HCT116 (cell line): ENCODE measurements around the gene CCL11. TPM values are rescaled to one million over a fixed set of nuclear protein-coding genes. Genes with fewer than 3 reads are reported as not detected.
A peak's percentile ranks its signal among the peaks of the same experiment; 100 is the strongest.

Source experiments
- ATAC-seq: fragments of 200-7000 bp; cut with Tn5 transposase; 2 replicates; pipeline ENCODE4 v1.9.1; 2020; ENCODE audit warnings: mild to moderate bottlenecking, moderate library complexity
- BruUV-seq: library from RNA; stranded (reverse); fragments of 400-500 nt; replicated peaks from 2 replicates; lab custom pipeline; 2021; lab: Mats Ljungman, UMichigan
- CTCF ChIA-PET: fragments of 300-600 bp; sonication (Branson Sonifier 250); formaldehyde crosslinking; loops from one replicate; lab custom pipeline; 2021; ENCODE audit warnings: antibody characterized with exemption; lab: Charles Lee
- POLR2A ChIA-PET: fragments of 300-600, 350-600 bp; sonication (Branson Sonifier 250); formaldehyde crosslinking; loops from one replicate; lab custom pipeline; 2021; ENCODE audit warnings: antibody characterized with exemption; lab: Charles Lee
- RAD21 ChIA-PET, 2 experiments: fragments of 300-600 bp; sonication (Branson Sonifier 250); formaldehyde crosslinking; loops; one replicate each; lab custom pipeline; 2023; ENCODE audit warnings: low total read pairs in 2 of 2; ENCODE audit not compliant: uncharacterized antibody in 2 of 2, unreplicated experiment in 2 of 2, low non-redundant PET in 1 of 2; lab: Charles Lee
- DNase-seq: peaks from one replicate; pipeline ENCODE4 v3.0.0-alpha.2; 2010; ENCODE audit warnings: low read depth, low spot score
- H2AFZ ChIP-seq: fragments of 200-600 bp; shearing (Covaris generic), sonication (generic); 2 replicates; pipeline ENCODE4 v1.6.1; 2017; ENCODE audit warnings: low read depth, mixed run types, mixed read lengths, antibody characterized with exemption, low read length; ENCODE audit not compliant: poor library complexity, severe bottlenecking
- H3K27ac ChIP-seq: 2 replicates; pipeline ENCODE4 v1.5.1; 2012; ENCODE audit warnings: low read depth, low read length
- H3K27me3 ChIP-seq: fragments of 200-600 bp; sonication (generic); 2 replicates; pipeline ENCODE4 v1.6.1; 2016; ENCODE audit warnings: mixed run types, low read length, mixed read lengths; ENCODE audit not compliant: insufficient read depth
- H3K36me3 ChIP-seq, 2 experiments: fragments of 200-500 bp in 1 of 2; fragments of 200-600 bp in 1 of 2; sonication (Bioruptor generic) in 1 of 2; sonication (generic) in 1 of 2; 2 replicates each; pipeline versions ENCODE4 v1.5.1 to v1.6.1; 2014 to 2016; ENCODE audit warnings: low read length in 2 of 2, inconsistent platforms in 1 of 2, mixed read lengths in 1 of 2, mixed run types in 1 of 2; ENCODE audit not compliant: insufficient read depth in 2 of 2, control insufficient read depth in 1 of 2
- H3K4me1 ChIP-seq, 2 experiments: fragments of 200-600 bp in 1 of 2; sonication (generic) in 1 of 2; 2 replicates each; pipeline versions ENCODE4 v1.5.1 to v1.6.1; 2012 to 2017; ENCODE audit warnings: low read length in 2 of 2, inconsistent platforms in 1 of 2, mild to moderate bottlenecking in 1 of 2, mixed read lengths in 1 of 2, mixed run types in 1 of 2, moderate library complexity in 1 of 2; ENCODE audit not compliant: insufficient read depth in 2 of 2, control insufficient read depth in 1 of 2
- H3K4me2 ChIP-seq: fragments of 200-600 bp; sonication (generic); 2 replicates; pipeline ENCODE4 v1.6.1; 2017; ENCODE audit warnings: mixed run types, low read length, mixed read lengths
- H3K4me3 ChIP-seq, 2 experiments: fragments of 200-600 bp in 1 of 2; sonication (generic) in 1 of 2; replicated peaks in 1 of 2; 2 replicates each; pipeline ENCODE4 v1.5.1; 2011 to 2016; ENCODE audit warnings: low read length in 2 of 2, control low read depth in 1 of 2, low read depth in 1 of 2, mild to moderate bottlenecking in 1 of 2, mixed read lengths in 1 of 2, mixed run types in 1 of 2
- H3K79me2 ChIP-seq: fragments of 200-600 bp; sonication (generic); 2 replicates; pipeline ENCODE4 v1.6.1; 2017; ENCODE audit warnings: mild to moderate bottlenecking, mixed run types, low read length, moderate library complexity, mixed read lengths; ENCODE audit not compliant: insufficient read depth
- H3K9ac ChIP-seq: fragments of 200-600 bp; sonication (generic); 2 replicates; pipeline ENCODE4 v1.6.1; 2016; ENCODE audit warnings: low read length, mixed read lengths
- H3K9me2 ChIP-seq: fragments of 200-600 bp; sonication (generic), shearing (Covaris generic); 2 replicates; pipeline ENCODE4 v1.6.1; 2017; ENCODE audit warnings: mixed run types, mild to moderate bottlenecking, moderate library complexity; ENCODE audit not compliant: insufficient read depth
- H3K9me3 ChIP-seq, 2 experiments: fragments of 200-500 bp in 1 of 2; fragments of 200-600 bp in 1 of 2; sonication (Bioruptor generic) in 1 of 2; sonication (generic) in 1 of 2; 2 replicates each; pipeline ENCODE4 v1.6.1; 2014 to 2017; ENCODE audit warnings: low read length in 2 of 2, mixed read lengths in 2 of 2, inconsistent platforms in 1 of 2, low read depth in 1 of 2, mild to moderate bottlenecking in 1 of 2, mixed run types in 1 of 2, moderate library complexity in 1 of 2; ENCODE audit not compliant: control insufficient read depth in 1 of 2, insufficient read depth in 1 of 2
- H4K20me1 ChIP-seq: fragments of 200-600 bp; sonication (generic), shearing (Covaris generic); 2 replicates; pipeline ENCODE4 v1.6.1; 2017; ENCODE audit warnings: mixed run types, mild to moderate bottlenecking, moderate library complexity; ENCODE audit not compliant: insufficient read depth
- CTCF ChIP-seq, 3 experiments: fragments of 200-600 bp in 1 of 3; sonication (generic) in 1 of 3; IDR thresholded peaks in 2 of 3; conservative IDR thresholded peaks in 1 of 3; 2 replicates each; pipeline ENCODE4 v1.5.1; 2012 to 2017; ENCODE audit warnings: low read depth in 2 of 3, low read length in 2 of 3, antibody characterized with exemption in 1 of 3, borderline replicate concordance in 1 of 3, control low read depth in 1 of 3, mild to moderate bottlenecking in 1 of 3, mixed read lengths in 1 of 3, mixed run types in 1 of 3, moderate library complexity in 1 of 3; ENCODE audit not compliant: insufficient read depth in 1 of 3
- EZH2phosphoT487 ChIP-seq: fragments of 200-600 bp; IDR thresholded peaks from 2 replicates; pipeline ENCODE4 v1.6.1; 2018; ENCODE audit warnings: antibody characterized with exemption, borderline replicate concordance
- JUND ChIP-seq: IDR thresholded peaks from 2 replicates; pipeline ENCODE4 v1.6.1; 2012
- POLR2A ChIP-seq: IDR thresholded peaks from 2 replicates; pipeline ENCODE4 v1.7.0; 2011; ENCODE audit warnings: borderline replicate concordance; ENCODE audit not compliant: insufficient read depth, insufficient read length; ENCODE audit errors: extremely low read depth
- POLR2AphosphoS5 ChIP-seq: IDR thresholded peaks from 2 replicates; pipeline ENCODE4 v1.6.1; 2011; ENCODE audit warnings: mild to moderate bottlenecking, low read depth, low read length, moderate library complexity
- REST ChIP-seq: IDR thresholded peaks from 2 replicates; pipeline ENCODE4 v1.6.1; 2012; ENCODE audit warnings: low read depth
- SIN3A ChIP-seq: IDR thresholded peaks from 2 replicates; pipeline ENCODE4 v1.6.1; 2012; ENCODE audit warnings: low read depth
- SRF ChIP-seq: IDR thresholded peaks from 2 replicates; pipeline ENCODE4 v1.6.1; 2012; ENCODE audit warnings: low read depth
- TCF7L2 ChIP-seq: IDR thresholded peaks from 2 replicates; pipeline ENCODE4 v1.7.0; 2011; ENCODE audit warnings: borderline replicate concordance, inconsistent platforms; ENCODE audit not compliant: insufficient read depth, insufficient read length; ENCODE audit errors: extremely low read depth
- YY1 ChIP-seq: IDR thresholded peaks from 2 replicates; pipeline ENCODE4 v1.6.1; 2011; ENCODE audit warnings: low read length, low read depth, moderate library complexity, mild to moderate bottlenecking; ENCODE audit not compliant: insufficient replicate concordance; ENCODE audit errors: extremely low read depth
- ZFX ChIP-seq: fragments of 450-650 bp; IDR thresholded peaks from 2 replicates; pipeline ENCODE4 v1.6.1; 2017
- intact Hi-C: fragments of 100-400 bp; cut with micrococcal nuclease; formaldehyde crosslinking; loops from 2 replicates; pipeline ENCODE4 v1.10.0; 2022
- total RNA-seq: library from RNA; stranded (reverse); gene quantifications from one replicate; pipeline ENCODE4 v1.2.1, GENCODE V29; 2021; ENCODE audit not compliant: unreplicated experiment

CCL11 gene
- total RNA-seq, 1 experiment from 2014 or later, result not detected

DNA sequence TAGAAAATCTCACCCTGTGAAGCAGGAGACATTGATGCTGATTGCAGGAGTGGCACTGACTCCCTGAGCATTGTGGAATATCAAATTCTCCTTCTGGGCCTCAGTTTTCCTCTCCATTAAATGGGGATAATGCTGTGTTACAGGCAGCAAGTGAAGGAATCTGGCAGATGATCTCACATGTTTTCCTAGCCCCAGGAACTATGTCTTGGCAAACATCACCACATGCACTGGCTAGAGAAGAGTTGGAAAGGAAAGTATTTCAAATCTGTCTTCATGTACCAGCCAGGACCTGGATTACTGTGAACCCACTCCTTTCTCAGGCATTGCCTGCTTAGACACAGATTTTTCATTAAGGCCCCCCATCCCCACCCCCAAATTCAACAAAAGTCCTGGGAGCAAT is 20.1 kb downstream of the CCL11 start (continued):
- no peak for TF ChIP-seq POLR2AphosphoS5

- CTCF ChIA-PET, result interaction anchor here (1.2 kb wide), 1 partner anchor 55 kb away, joined by 4 read pairs; no protein-coding TSS in a partner anchor
- no peaks in the 10 kb centered on the region for H3K9me3 ChIP-seq
- TF ChIP-seq SRF (no peak), POLR2A (no peak), SIN3A (no peak), YY1 (no peak), CTCF (IDR thresholded peaks at IDR 0.05 in 2 of 3, conservative IDR thresholded peaks at IDR 0.05 in 1 of 3; ENCODE audit: borderline replicate concordance in 1 of 3, insufficient read depth in 1 of 3, low read depth in 2 of 3, low read length in 2 of 3) (peak in 1 of 3 experiments; percentile 29; a peak in 2 of 6 replicates)
- TF ChIP-seq, all 23 proteins: peak for 1
- POLR2A ChIA-PET, result no interaction called here
- H3K9me2 ChIP-seq, result no peaks in the 10 kb centered on the region
- BruUV-seq, result no TSS peak
- no peaks in the 10 kb centered on the region for H3K4me1 ChIP-seq
- no peak overlapping the region for H3K4me2 ChIP-seq
- H3K9ac ChIP-seq, result no peak overlapping the region
- H4K20me1 ChIP-seq, result no peaks in the 10 kb centered on the region
- H3K79me2 ChIP-seq, result no peaks in the 10 kb centered on the region
- no peak for ATAC-seq
- H2AFZ ChIP-seq, result no peak overlapping the region
- RAD21 ChIA-PET, result no interaction called here
- no peak for DNase-seq
- intact Hi-C loops, result no loop called here
- no peaks in the 10 kb centered on the region for H3K36me3 ChIP-seq
- no peak overlapping the region for H3K4me3 ChIP-seq
- H3K27me3 ChIP-seq, result no peaks in the 10 kb centered on the region
- H3K27ac ChIP-seq, result no peak overlapping the region
Observed at GRCh38 chr17:34306466-34306865, 20.9 kb downstream of the CCL11 start.

DNA sequence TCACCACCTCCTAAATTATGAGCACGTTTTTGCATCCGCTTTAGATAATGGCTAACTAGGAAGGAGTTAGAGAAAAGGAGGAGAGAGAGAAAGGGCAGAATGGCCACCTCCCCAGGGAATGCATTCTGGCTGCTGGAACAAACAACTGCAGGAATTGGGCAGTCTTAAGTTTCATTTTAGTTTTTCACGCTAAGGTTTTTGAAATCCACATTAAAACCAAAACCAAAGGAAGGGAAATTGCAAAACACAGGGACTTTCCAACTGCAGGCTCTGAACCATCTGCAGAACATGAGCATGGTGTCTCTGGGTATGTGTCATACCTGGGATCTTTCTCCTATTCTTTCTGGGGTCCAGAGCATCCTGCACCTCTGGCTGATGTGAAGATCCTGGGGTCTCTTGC is 21.6 kb downstream of the CCL11 start:
- H3K36me3 ChIP-seq, result no peaks in the 10 kb centered on the region
- ChIA-PET CTCF (interaction anchor here (1.2 kb wide), 1 partner anchor 55 kb away, joined by 4 read pairs; no protein-coding TSS in a partner anchor), POLR2A (no interaction called here), RAD21 (no interaction called here)
- no peaks in the 10 kb centered on the region for H3K9me3 ChIP-seq
- no peaks in the 10 kb centered on the region for H4K20me1 ChIP-seq
- no peaks in the 10 kb centered on the region for H3K9me2 ChIP-seq
- no peak overlapping the region for H3K9ac ChIP-seq
- H3K27me3 ChIP-seq, result no peaks in the 10 kb centered on the region
- no TSS peak for BruUV-seq
- intact Hi-C loops, result no loop called here
- no peak for DNase-seq
- ATAC-seq, result no peak
- H3K4me2 ChIP-seq, result no peak overlapping the region
- H3K79me2 ChIP-seq, result no peaks in the 10 kb centered on the region
- H3K4me3 ChIP-seq, result no peak overlapping the region
- H2AFZ ChIP-seq, result no peak overlapping the region
- no peaks in the 10 kb centered on the region for H3K4me1 ChIP-seq
- H3K27ac ChIP-seq, result no peak overlapping the region
- no peak for TF ChIP-seq EZH2phosphoT487
- no peak for TF ChIP-seq ZFX
- no peak for TF ChIP-seq TCF7L2
- TF ChIP-seq JUND, result no peak
- no peak for TF ChIP-seq POLR2AphosphoS5
- TF ChIP-seq REST, result no peak
